KMS-11 (cell line): ENCODE data around the gene INPP5D.
"Not testable (repeated sequence)": the region's sequence is repeated elsewhere in the genome, so short reads cannot be mapped to it uniquely, and the experiment has no call there.

Experiments used
- H2AFZ ChIP-seq: fragments of 200-600 bp; sonication (generic); 2 replicates; pipeline ENCODE4 v1.6.1; 2016; ENCODE audit warnings: antibody characterized with exemption, mixed run types, low read depth
- H3K27ac ChIP-seq: fragments of 200-600 bp; sonication (generic); 2 replicates; pipeline ENCODE4 v1.6.1; 2016; ENCODE audit warnings: mild to moderate bottlenecking, mixed run types
- H3K27me3 ChIP-seq: fragments of 200-600 bp; sonication (generic); 2 replicates; pipeline ENCODE4 v1.6.1; 2017; ENCODE audit warnings: mild to moderate bottlenecking, low read depth, mixed run types, moderate library complexity; ENCODE audit not compliant: insufficient read depth
- H3K36me3 ChIP-seq: fragments of 200-600 bp; sonication (generic); 2 replicates; pipeline ENCODE4 v1.6.1; 2017; ENCODE audit warnings: mild to moderate bottlenecking, mixed run types; ENCODE audit not compliant: insufficient read depth
- H3K4me1 ChIP-seq: fragments of 200-600 bp; sonication (generic); 2 replicates; pipeline ENCODE4 v1.6.1; 2016; ENCODE audit warnings: mild to moderate bottlenecking, low read depth, mixed run types; ENCODE audit not compliant: poor library complexity, severe bottlenecking
- H3K4me2 ChIP-seq: fragments of 200-600 bp; sonication (generic); 2 replicates; pipeline ENCODE4 v1.7.0; 2016; ENCODE audit warnings: mild to moderate bottlenecking, mixed run types
- H3K4me3 ChIP-seq: fragments of 200-600 bp; sonication (generic); IDR thresholded peaks from 2 replicates; pipeline ENCODE4 v1.6.1; 2017; ENCODE audit warnings: low read depth, low read length, mixed read lengths; ENCODE audit not compliant: insufficient read depth
- H3K79me2 ChIP-seq: fragments of 200-600 bp; sonication (generic); 2 replicates; pipeline ENCODE4 v1.6.1; 2016; ENCODE audit warnings: low read depth, mixed run types; ENCODE audit not compliant: insufficient read depth
- H3K9ac ChIP-seq: fragments of 200-600 bp; sonication (generic); 2 replicates; pipeline ENCODE4 v1.6.1; 2016; ENCODE audit warnings: mild to moderate bottlenecking, mixed run types
- H4K20me1 ChIP-seq: fragments of 200-600 bp; sonication (generic); 2 replicates; pipeline ENCODE4 v1.6.1; 2016; ENCODE audit warnings: mild to moderate bottlenecking, mixed run types; ENCODE audit not compliant: insufficient read depth
- CTCF ChIP-seq: fragments of 200-600 bp; sonication (generic); conservative IDR thresholded peaks from 2 replicates; pipeline ENCODE4 v1.6.1; 2017; ENCODE audit warnings: low read depth, mild to moderate bottlenecking, antibody characterized with exemption, low read length, moderate library complexity, mixed read lengths

Gene INPP5D

GRCh38 chr2:233048569-233049193, 11.5 kb upstream of the INPP5D start:
- Histone ChIP-seq H3K4me2 (no peak overlapping the region), H4K20me1 (no peaks in the 10 kb centered on the region), H3K4me3 (no peak overlapping the region), H3K27me3 (no peaks in the 10 kb centered on the region), H3K9ac (no peak overlapping the region), H2AFZ (no peak overlapping the region), H3K4me1 (no peaks in the 10 kb centered on the region), H3K36me3 (no peaks in the 10 kb centered on the region), H3K27ac (no peak overlapping the region), H3K79me2 (no peaks in the 10 kb centered on the region)
- TF ChIP-seq CTCF = no peak

GRCh38 chr2:233049194-233049761, 10.9 kb upstream of the INPP5D start:
- Histone ChIP-seq H3K4me3 (no peak overlapping the region), H3K36me3 (no peaks in the 10 kb centered on the region), H4K20me1 (no peaks in the 10 kb centered on the region), H3K27ac (no peak overlapping the region), H3K4me1 (no peaks in the 10 kb centered on the region), H3K4me2 (no peak overlapping the region), H3K9ac (no peak overlapping the region), H3K27me3 (no peaks in the 10 kb centered on the region), H2AFZ (no peak overlapping the region), H3K79me2 (no peaks in the 10 kb centered on the region)
- TF ChIP-seq CTCF = no peak

- no peaks in the 10 kb centered on the region for H4K20me1 ChIP-seq
- H3K27ac ChIP-seq = no peak overlapping the region
- no peaks in the 10 kb centered on the region for H3K36me3 ChIP-seq
- H3K9ac ChIP-seq = no peak overlapping the region
- TF ChIP-seq CTCF = no peak
- H2AFZ ChIP-seq = no peak overlapping the region
- no peak overlapping the region for H3K4me2 ChIP-seq
- no peaks in the 10 kb centered on the region for H3K27me3 ChIP-seq
- no peaks in the 10 kb centered on the region for H3K4me1 ChIP-seq
- H3K4me3 ChIP-seq = no peak overlapping the region
- no peaks in the 10 kb centered on the region for H3K79me2 ChIP-seq
Measured at GRCh38 chr2:233051241-233052149, 8.6 kb upstream of the INPP5D start.

- H3K36me3 ChIP-seq, H3K9ac ChIP-seq, H3K27me3 ChIP-seq, H2AFZ ChIP-seq, H3K4me3 ChIP-seq, H3K4me1 ChIP-seq, H4K20me1 ChIP-seq, H3K27ac ChIP-seq, H3K79me2 ChIP-seq, H3K4me2 ChIP-seq: not testable (repeated sequence)
Measured at GRCh38 chr2:233052517-233052916, 7.6 kb upstream of the INPP5D start.
